OCI-LY1 (cell line): ENCODE data around the gene SNX14.
"Not testable (repeated sequence)": the region's sequence is repeated elsewhere in the genome, so short reads cannot be mapped to it uniquely, and the experiment has no call there.

Experiments
- H2AFZ ChIP-seq: fragments of 200-600 bp; sonication (generic), shearing (Covaris generic); 2 replicates; pipeline ENCODE4 v1.6.0; 2014; ENCODE audit warnings: antibody characterized with exemption, mild to moderate bottlenecking, low read length
- H3F3A ChIP-seq: fragments of 200-600 bp; sonication (generic), shearing (Covaris generic); 2 replicates; pipeline ENCODE4 v1.6.0; 2014; ENCODE audit warnings: mild to moderate bottlenecking, antibody characterized with exemption, low read length, moderate library complexity; ENCODE audit not compliant: insufficient read depth
- H3K27ac ChIP-seq: fragments of 200-600 bp; sonication (generic); 2 replicates; pipeline ENCODE4 v1.5.1; 2014; ENCODE audit warnings: low read length, mixed run types, mild to moderate bottlenecking, low read depth; ENCODE audit not compliant: poor library complexity, severe bottlenecking
- H3K27me3 ChIP-seq: fragments of 200-600 bp; sonication (generic); 2 replicates; pipeline ENCODE4 v1.6.0; 2014; ENCODE audit warnings: antibody characterized with exemption, mild to moderate bottlenecking, low read length, moderate library complexity; ENCODE audit not compliant: insufficient read depth
- H3K36me3 ChIP-seq: fragments of 200-600 bp; sonication (generic); 2 replicates; pipeline ENCODE4 v1.6.1; 2014; ENCODE audit warnings: mild to moderate bottlenecking, antibody characterized with exemption, low read length, moderate library complexity, mixed read lengths; ENCODE audit not compliant: insufficient read depth
- H3K4me1 ChIP-seq: fragments of 200-600 bp; sonication (generic); 2 replicates; pipeline ENCODE4 v1.5.1; 2014; ENCODE audit warnings: mild to moderate bottlenecking, low read length, moderate library complexity; ENCODE audit not compliant: insufficient read depth, severe bottlenecking
- H3K4me2 ChIP-seq: fragments of 200-600 bp; sonication (generic), shearing (Covaris generic); 2 replicates; pipeline ENCODE4 v1.6.1; 2014; ENCODE audit warnings: low read length
- H3K4me3 ChIP-seq: fragments of 200-600 bp; sonication (generic); 2 replicates; pipeline ENCODE4 v1.5.1; 2014; ENCODE audit warnings: low read length, low read depth, mild to moderate bottlenecking, mixed read lengths; ENCODE audit not compliant: poor library complexity, severe bottlenecking
- H3K79me2 ChIP-seq: fragments of 200-600 bp; shearing (Covaris generic); 2 replicates; pipeline ENCODE4 v1.6.1; 2016; ENCODE audit warnings: mixed run types, low read length, mixed read lengths; ENCODE audit not compliant: insufficient read depth
- H3K9ac ChIP-seq: fragments of 200-600 bp; sonication (generic), shearing (Covaris generic); 2 replicates; pipeline ENCODE4 v1.6.1; 2014; ENCODE audit warnings: mild to moderate bottlenecking, low read length, mixed read lengths
- H3K9me2 ChIP-seq: fragments of 200-600 bp; sonication (generic), shearing (Covaris generic); 2 replicates; pipeline ENCODE4 v1.6.1; 2014; ENCODE audit warnings: low read depth, mild to moderate bottlenecking, low read length, mixed read lengths
- H3K9me3 ChIP-seq: fragments of 200-600 bp; shearing (Covaris generic); 2 replicates; pipeline ENCODE4 v1.6.1; 2014; ENCODE audit warnings: low read length, mixed read lengths
- H4K20me1 ChIP-seq: fragments of 200-600 bp; sonication (generic), shearing (Covaris generic); 2 replicates; pipeline ENCODE4 v1.6.0; 2016; ENCODE audit warnings: mild to moderate bottlenecking, low read length; ENCODE audit not compliant: insufficient read depth
- EZH2 ChIP-seq: fragments of 200-600 bp; sonication (generic), shearing (Covaris generic); IDR thresholded peaks from 2 replicates; pipeline ENCODE4 v1.8.0; 2017; ENCODE audit warnings: borderline replicate concordance, mixed run types, mild to moderate bottlenecking, antibody characterized with exemption, low read length, moderate library complexity, mixed read lengths
- TF ChIP-seq, protein P1 (sequence below): fragments of 200-600 bp; sonication (generic), shearing (Covaris generic); IDR thresholded peaks from 2 replicates; pipeline ENCODE4 v1.5.1; 2017; ENCODE audit warnings: mild to moderate bottlenecking, antibody characterized with exemption, low read length, moderate library complexity, mixed read lengths

SNX14 gene

DNA sequence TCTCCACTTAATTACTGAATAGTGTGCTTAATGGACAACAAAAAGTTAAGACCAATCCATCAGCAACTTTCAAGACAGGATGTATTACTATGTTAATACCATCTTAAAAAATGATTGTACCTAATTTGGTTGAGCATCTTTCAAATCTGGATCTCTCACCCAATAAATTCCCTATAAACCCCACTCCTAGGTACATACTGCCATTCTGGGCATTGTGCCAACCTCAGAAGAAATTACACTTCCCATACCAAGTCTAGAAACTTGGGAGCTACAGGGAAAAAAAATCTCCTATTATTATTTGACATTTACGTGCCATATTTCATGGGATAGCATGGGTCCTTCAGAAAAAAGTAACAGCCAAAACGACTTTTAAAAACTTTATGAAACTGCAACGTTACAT lies 43.9 kb upstream of the SNX14 start:
- H2AFZ ChIP-seq, result no peak overlapping the region
- H3K4me3 ChIP-seq, result no peak overlapping the region
- TF ChIP-seq, protein P1, sequence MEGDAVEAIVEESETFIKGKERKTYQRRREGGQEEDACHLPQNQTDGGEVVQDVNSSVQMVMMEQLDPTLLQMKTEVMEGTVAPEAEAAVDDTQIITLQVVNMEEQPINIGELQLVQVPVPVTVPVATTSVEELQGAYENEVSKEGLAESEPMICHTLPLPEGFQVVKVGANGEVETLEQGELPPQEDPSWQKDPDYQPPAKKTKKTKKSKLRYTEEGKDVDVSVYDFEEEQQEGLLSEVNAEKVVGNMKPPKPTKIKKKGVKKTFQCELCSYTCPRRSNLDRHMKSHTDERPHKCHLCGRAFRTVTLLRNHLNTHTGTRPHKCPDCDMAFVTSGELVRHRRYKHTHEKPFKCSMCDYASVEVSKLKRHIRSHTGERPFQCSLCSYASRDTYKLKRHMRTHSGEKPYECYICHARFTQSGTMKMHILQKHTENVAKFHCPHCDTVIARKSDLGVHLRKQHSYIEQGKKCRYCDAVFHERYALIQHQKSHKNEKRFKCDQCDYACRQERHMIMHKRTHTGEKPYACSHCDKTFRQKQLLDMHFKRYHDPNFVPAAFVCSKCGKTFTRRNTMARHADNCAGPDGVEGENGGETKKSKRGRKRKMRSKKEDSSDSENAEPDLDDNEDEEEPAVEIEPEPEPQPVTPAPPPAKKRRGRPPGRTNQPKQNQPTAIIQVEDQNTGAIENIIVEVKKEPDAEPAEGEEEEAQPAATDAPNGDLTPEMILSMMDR, result no peak
- no peak for TF ChIP-seq EZH2
- H3F3A ChIP-seq, result 0 out of 2 replicates have a peak, but pooled peaks cover 3% of the 10 kb centered on the region
- no peaks in the 10 kb centered on the region for H3K27me3 ChIP-seq
- H3K27ac ChIP-seq, result no peak overlapping the region
- no peaks in the 10 kb centered on the region; the same call in 1 of the 2 replicates for H4K20me1 ChIP-seq
- peaks cover 97% of the 10 kb centered on the region for H3K36me3 ChIP-seq
- no peak overlapping the region for H3K9ac ChIP-seq
- H3K9me2 ChIP-seq, result no peaks in the 10 kb centered on the region
- no peak overlapping the region for H3K4me2 ChIP-seq
- H3K4me1 ChIP-seq, result peaks cover 24% of the 10 kb centered on the region
- no peaks in the 10 kb centered on the region for H3K9me3 ChIP-seq
- peaks cover 94% of the 10 kb centered on the region for H3K79me2 ChIP-seq

DNA sequence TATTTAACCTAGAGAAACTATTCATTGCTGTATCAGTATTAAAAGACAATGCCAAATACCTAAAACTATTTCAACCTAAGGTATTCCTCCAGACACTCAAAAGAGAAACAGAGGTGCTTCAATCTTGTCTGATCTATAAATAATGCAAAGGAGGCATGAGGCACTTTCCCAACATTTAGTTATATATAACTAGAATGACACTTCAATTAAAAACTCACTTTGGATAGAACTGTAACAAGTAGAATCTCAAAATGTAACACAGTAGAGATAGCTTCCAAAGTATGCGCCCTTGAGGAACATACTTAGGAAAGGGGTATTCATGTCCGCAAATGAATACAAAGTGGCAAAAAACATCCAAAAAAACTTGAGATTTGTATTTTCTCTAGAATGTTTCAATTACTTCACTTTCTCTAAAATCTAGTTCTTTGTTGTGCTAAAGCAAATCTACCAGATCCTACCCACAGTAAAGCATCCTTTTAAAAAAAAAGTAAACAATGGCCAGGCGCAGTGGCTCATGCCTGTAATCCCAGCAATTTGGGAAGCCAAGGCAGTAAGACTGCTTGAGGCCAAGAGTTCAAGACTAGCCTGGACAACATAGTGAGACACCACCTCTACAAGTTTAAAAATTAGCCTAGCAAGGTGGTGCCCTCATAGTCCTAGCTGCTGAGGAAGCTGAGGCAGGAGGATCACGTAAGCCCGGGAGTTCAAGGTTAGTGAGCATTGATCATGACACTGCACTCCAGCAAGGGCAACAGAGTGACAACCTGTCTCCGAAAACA lies 38.7 kb upstream of the SNX14 start:
- Histone ChIP-seq H3K27me3 (no peaks in the 10 kb centered on the region), H2AFZ (no peak overlapping the region), H3K9me2 (no peaks in the 10 kb centered on the region), H3F3A (0 out of 2 replicates have a peak, but pooled peaks cover under 1% of the 10 kb centered on the region), H3K4me2 (no peak overlapping the region), H3K4me3 (no peak overlapping the region), H4K20me1 (peaks cover 4% of the 10 kb centered on the region; the same call in 1 of the 2 replicates), H3K36me3 (peaks cover 97% of the 10 kb centered on the region), H3K27ac (no peak overlapping the region), H3K4me1 (no peaks in the 10 kb centered on the region), H3K9ac (no peak overlapping the region), H3K79me2 (peaks cover 88% of the 10 kb centered on the region), H3K9me3 (no peaks in the 10 kb centered on the region)
- TF ChIP-seq EZH2, result no peak
- TF ChIP-seq, protein P1, result no peak

DNA sequence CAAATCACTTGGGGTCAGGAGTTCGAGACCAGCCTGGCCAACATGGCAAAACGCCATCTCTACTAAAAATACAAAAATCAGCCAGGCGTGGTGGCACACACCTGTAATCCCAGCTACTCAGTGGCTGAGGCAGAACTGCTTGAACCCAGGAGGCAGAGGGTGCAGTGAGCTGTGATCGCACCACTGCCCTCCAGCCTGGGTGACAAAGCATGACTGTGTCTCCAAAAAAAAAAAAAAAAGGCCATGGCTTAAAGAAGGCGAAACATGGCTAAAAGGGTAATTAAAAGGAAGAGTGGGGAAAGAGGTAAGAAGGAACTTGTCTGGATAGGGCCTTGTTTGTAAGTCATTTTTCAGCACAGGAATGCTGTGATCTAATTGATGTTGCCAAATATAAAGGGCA lies 37.5 kb upstream of the SNX14 start:
- not testable (repeated sequence) for H3K9ac ChIP-seq, H3K9me3 ChIP-seq, H4K20me1 ChIP-seq, H3K27me3 ChIP-seq, H3F3A ChIP-seq, H3K9me2 ChIP-seq, H3K4me1 ChIP-seq, H3K4me3 ChIP-seq, H3K27ac ChIP-seq, H3K4me2 ChIP-seq, H2AFZ ChIP-seq
- Histone ChIP-seq H3K36me3 (peaks cover 97% of the 10 kb centered on the region), H3K79me2 (peaks cover 88% of the 10 kb centered on the region)

DNA sequence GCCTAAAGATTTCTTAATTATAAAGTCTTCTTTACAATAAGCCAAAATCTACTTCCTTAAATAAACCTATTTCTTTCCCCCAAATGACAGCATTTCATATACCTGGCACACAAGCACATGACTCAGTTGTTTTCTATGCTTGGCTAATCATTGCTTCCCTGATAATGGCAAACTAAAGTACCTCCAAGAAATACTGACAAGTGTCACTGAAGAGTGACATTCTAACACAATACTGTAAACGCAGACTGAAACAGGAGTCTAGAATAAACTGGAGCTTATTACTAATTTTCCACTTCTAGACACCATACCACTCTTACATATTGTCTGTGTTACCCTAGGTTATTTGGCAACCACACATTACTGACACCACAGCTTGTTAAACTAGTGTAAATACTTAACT lies 34.7 kb upstream of the SNX14 start:
- no peaks in the 10 kb centered on the region for H3K4me1 ChIP-seq
- H4K20me1 ChIP-seq, result peaks cover 9% of the 10 kb centered on the region; the same call in 1 of the 2 replicates
- H3K4me3 ChIP-seq, result no peak overlapping the region
- no peaks in the 10 kb centered on the region for H3K27me3 ChIP-seq
- H3K36me3 ChIP-seq, result peaks cover 97% of the 10 kb centered on the region
- H3K79me2 ChIP-seq, result peaks cover 86% of the 10 kb centered on the region
- no peaks in the 10 kb centered on the region; the same call in 1 of the 2 replicates for H3F3A ChIP-seq
- H3K9ac ChIP-seq, result no peak overlapping the region
- H3K9me3 ChIP-seq, result no peaks in the 10 kb centered on the region
- H3K27ac ChIP-seq, result no peak overlapping the region
- no peak overlapping the region for H2AFZ ChIP-seq
- H3K4me2 ChIP-seq, result no peak overlapping the region
- H3K9me2 ChIP-seq, result no peaks in the 10 kb centered on the region
- no peak for TF ChIP-seq EZH2
- TF ChIP-seq, protein P1, result no peak
